NCI-H2196 (cell line): ENCODE results near the gene ANTXR1.

ENCODE experiments used
- DNase-seq: peaks from one replicate; lab custom pipeline; 2025; ENCODE audit not compliant: unreplicated experiment; lab: John Stamatoyannopoulos, UW

The ANTXR1 gene

DNA sequence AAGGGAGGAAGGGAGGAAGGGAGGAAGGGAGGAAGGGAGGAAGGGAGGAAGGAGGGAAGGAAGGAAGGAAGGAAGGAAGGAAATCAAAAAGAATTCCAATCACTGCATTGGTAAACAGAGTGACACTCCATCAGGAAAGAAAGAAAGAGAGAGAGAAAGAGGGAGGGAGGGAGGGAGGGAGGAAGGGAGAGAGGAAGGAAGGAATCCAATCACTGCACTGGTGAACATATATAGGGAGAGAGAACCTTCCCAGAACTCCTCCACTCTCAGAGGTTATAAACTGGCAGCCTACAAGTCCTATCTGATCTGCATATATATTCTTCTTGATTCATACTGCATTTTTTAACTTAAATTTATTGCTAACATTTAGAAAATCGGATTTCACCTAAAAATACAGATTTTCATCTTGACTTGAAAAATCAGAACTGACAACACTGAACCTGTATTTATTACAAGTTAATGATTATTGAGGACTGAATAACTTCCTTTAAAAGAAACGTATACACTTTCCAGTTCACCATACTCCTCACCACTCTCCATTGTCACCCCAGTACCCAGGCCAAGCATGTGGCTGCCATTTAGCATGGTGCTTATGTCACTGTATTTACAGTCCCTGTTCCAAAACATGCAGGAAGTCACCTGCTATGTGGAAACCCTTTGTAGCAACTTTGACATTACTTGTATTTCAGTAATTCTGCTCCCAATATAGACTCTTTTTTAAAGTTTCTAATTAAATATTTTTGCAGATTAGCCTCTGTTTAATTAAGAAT lies 83.5 kb downstream of the ANTXR1 start:
- no peak for DNase-seq

GRCh38 chr2:69097148-69097610 lies 84.2 kb downstream of the ANTXR1 start:
- no peak for DNase-seq

- DNase-seq = no peak
Measured at GRCh38 chr2:69097891-69098655, 85.1 kb downstream of the ANTXR1 start.

GRCh38 chr2:69099541-69099940 lies 86.6 kb downstream of the ANTXR1 start:
- DNase-seq = no peak

DNA sequence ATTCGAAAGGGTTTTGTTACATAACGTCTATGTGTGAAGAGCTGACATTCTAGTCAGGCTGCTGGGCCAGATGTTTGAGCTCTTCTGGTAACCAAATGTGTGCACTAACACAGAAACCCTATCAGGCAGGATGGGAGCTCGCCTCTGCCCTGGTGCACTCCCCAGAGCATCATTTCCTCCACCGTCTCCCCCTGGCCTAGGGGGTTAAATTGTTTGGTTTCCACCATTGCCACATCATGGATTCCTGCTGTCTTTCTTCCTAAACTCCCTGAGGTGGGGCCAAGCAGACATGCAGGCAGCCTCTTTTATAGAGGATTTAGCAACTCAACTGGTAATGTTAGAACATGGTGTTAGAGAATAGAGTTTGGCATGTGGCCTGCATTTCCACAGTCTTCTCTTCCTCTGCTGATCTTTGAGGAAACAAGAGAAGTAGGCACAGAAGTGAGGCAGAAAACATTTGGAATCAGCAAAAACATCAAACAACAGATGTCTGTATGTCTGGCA lies 87.3 kb downstream of the ANTXR1 start:
- DNase-seq = no peak

DNA sequence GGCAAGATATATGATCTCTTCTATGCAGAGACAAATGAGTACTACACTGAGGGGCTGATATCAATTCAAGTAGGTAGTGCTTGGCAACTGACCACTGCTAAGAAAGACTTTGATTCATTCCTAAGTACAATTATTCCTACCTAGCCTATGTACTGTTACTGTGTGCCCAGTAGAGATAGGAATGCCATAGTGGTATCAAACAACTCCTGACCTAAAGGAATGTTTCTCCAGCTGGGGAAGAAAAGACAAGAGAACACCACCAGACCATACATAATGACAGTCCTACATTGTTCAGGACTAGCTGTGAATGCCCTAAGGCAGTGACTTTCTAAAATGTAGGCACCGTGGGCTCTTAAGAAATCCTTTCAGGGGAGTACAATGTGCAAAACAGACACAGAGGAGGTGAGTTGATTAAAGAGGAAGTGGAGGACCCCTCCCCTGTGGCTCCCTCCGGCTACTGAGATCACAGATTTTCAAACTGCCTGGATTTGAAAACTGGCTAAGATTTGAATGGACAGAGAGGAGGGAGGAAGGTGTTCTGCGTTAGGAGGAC lies 89.1 kb downstream of the ANTXR1 start:
- no peak for DNase-seq

DNA sequence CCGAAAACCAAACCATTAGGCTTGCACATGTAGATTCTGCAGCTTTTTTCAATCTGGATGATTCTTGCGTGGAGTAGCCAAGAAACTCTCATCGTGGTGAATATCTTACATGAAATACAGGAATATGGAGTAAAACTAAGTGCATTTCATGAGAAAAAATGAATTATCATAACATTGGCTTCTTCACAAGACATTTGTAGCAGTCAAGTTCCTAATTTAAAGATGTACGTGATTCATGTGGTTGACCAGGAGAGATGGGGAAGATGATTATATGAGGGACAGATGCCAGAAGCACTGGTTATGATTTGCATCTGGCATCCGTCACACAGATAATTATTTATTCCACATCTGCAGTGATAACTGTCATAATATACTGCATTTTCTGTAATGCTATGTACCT lies 90.4 kb downstream of the ANTXR1 start:
- no peak for DNase-seq

DNA sequence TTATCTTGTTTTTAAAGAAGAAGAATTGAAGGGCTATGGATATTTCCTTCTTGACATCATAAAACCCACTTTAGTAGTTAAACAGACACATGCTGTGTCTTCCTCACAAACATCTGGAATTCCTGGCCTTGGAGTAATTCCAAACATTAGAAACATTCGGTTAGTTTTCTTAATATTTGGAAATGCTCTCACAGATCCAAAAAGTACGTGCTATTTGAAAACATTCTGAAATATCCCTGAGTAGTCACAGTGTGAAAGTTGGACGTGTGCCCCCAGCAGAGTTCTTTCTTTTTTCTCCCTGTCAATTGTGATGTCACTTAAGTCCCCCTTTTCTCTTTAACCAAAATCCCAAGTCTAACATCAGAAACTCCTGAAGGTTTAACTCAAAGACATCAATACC lies 91.3 kb downstream of the ANTXR1 start:
- no peak for DNase-seq

DNA sequence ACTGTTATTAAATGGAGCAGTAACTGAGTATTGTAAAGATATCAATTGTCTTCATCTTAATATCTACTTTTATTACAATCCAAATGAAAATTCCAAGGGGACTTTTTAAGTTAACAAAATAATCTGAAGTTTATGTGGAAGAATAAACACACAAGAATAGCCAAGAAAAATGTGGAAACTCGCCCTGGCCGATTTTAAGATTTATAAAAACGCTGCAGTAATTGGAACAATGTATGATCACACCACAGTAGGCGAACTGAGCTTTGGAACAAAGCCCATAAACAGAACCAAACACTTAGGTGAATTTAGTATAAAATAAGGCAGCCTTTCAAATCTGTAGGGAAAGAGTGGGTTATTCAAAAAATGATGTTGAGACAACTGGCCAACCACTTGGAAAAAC lies 96.3 kb downstream of the ANTXR1 start:
- no peak for DNase-seq

DNA sequence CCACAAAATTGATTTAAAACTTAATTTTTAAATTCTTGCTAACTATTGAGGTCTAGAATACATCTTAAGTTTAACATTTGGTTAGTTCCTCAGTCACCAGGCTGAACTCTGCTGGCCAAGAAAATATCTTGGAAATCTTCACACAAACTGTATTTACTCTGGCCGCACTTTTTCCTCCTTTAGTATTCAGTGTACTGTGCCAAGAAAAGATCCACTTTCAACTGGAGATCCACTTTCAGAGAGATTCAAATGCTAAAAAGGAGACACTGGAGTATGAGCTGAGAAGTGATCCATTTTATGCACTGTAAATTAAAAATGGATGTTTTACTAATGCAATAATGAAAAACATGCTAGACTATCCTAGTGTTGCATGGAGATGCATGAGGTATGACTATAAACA lies 98.1 kb downstream of the ANTXR1 start:
- DNase-seq = no peak

DNA sequence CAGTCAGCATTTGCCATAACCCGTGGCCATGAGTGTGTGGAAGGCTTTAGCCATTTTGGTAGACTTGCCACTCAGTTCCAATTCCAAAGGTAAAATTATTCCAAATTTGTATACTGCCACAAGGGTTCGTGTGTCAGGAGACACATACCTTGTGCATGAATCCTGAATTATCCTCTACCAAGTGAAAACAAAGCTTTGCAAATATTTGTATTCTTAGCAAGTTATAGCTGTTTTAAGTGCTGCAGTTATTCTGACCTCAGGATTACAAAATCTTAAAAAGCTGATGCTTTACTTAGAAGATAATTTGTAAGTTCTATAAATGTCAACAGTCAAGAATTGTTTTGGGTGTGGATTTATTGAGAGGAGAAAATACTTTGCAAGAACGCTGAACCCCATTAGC lies 100.6 kb downstream of the ANTXR1 start:
- no peak for DNase-seq

DNA sequence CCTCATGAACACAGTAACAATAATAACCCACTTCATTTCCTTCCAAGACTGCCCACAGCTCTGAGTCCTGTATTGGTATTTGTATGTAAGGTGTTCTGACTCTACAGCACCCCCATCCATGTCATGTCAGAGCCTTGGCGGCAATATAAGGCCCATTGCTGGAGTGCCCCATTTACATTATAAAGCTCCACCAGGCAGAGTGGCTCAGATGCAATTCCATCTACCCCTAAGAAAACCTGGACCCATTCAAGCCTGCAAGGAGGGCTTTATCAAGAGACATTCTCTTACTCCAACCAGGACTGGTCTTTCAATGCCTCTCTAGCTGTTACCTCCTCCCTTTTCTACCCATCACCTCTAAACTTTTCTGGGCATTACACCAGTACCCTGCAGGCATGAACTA lies 101.6 kb downstream of the ANTXR1 start:
- no peak for DNase-seq

- DNase-seq = no peak
Measured at GRCh38 chr2:69116438-69116837, 103.5 kb downstream of the ANTXR1 start.

DNA sequence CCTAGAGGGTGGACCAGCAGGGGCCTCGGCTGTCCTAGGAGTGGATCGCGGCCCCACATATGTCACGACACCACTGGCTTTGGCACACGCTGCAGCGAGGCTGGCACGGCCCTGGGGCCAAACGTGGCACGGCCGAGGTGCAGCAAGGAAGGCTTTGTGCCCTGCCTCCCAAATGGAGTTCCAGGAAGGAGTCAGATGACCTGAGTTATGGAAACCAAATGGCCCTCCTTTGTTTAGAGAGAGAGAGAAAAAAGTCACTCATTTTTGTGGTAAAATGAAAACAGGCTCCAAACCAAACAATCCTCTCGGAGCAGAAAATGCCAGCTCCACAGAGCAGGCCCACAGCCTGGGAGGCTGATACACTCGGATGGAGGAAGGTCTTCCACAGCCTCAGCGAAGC lies 105.6 kb downstream of the ANTXR1 start:
- DNase-seq = no peak

- DNase-seq = no peak
Measured at GRCh38 chr2:69119104-69119894, 106.3 kb downstream of the ANTXR1 start.

GRCh38 chr2:69122271-69122670 lies 109.3 kb downstream of the ANTXR1 start:
- no peak for DNase-seq

DNA sequence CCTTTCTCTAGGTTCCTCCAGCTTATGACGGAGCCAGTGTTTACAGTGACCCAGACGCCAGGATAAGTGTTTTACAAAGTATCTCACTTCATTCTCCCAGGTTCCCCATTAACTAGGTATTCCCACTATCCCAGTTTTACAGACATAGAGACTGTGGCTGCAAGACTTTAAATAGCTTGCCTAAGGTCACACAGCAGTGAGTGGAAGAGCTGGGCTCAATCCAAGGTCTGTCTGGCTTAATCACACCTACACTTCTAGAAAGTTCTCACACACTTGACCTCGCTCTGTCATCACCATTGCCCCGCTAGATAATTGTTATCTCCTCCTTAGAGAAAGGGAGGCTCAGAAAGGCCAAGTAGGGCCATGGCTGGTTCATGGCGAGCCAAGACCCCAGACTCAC lies 110.2 kb downstream of the ANTXR1 start:
- no peak for DNase-seq

DNA sequence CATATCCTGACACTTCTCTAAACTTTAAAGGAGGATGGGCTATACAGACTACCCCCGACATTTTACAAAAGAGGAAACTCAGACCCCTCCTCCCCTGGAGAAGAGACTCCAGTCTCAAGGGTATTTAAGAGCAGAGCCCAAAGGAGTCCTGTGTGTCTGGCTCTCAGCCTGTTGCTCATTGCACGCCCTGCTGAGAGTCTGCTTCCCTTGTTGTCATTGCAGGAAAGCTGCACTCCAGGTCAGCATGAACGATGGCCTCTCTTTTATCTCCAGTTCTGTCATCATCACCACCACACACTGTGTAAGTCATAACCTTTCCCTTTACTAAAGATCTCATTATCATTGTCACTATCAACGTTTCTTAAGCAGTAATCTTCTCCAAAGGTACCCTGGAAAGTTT lies 111.4 kb downstream of the ANTXR1 start:
- no peak for DNase-seq

DNA sequence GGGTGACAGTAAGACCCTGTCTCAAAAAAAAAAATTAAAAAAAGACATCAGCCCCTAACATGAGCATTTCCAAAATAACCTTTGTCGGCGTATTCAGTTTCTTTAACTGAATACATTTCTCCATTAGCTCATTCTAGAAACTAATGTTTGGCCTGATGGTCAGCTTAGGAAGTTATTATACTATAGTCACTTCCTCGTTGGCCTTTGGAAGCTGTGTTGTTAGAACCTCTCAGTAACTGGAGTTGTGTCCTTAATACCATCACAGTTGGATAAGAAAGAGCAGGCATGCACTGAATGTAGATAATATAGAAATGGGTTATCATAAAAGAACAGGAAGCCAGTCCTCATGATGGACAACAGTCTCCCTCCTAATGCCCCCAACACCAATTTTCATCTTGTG lies 112.8 kb downstream of the ANTXR1 start:
- DNase-seq = no peak

- no peak for DNase-seq
Measured at GRCh38 chr2:69126341-69126740, 113.4 kb downstream of the ANTXR1 start.

DNA sequence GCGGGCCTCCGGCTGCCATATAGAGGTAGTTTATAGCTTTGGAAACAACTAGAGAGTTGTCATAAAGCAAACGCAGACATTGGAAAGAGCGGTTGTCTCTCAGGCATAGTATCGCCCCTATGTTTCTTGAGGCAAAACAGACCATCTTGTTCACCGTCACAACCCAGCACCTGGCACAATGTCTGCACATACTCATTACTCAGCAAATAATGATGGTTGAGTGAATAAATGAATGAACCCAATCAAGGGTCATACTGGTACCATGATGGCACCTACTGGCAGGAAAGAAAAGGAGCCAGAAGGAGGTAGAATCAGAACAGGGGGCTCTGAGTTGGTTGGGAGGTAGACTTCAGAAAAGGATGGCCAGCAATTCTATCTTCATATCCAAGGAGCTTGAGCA lies 118.5 kb downstream of the ANTXR1 start:
- no peak for DNase-seq
